DND-41 (cell line): ENCODE measurements around the gene BUD31.

Experiments
- CTCF ChIP-seq: IDR thresholded peaks from 2 replicates; pipeline ENCODE4 v1.5.1; 2012; ENCODE audit warnings: borderline replicate concordance, low read length, moderate library complexity, mild to moderate bottlenecking; ENCODE audit not compliant: poor library complexity, severe bottlenecking; ENCODE audit errors: extremely low read depth
- EZH2 ChIP-seq: IDR thresholded peaks from 3 replicates; pipeline ENCODE4 v1.6.1; 2012; ENCODE audit warnings: borderline replicate concordance, low read depth, mild to moderate bottlenecking, moderate library complexity, low read length, inconsistent platforms; ENCODE audit not compliant: severe bottlenecking

GRCh38 chr7:99397297-99397983 is 11.3 kb upstream of the BUD31 start:
- TF ChIP-seq EZH2, result no peak
- TF ChIP-seq CTCF, result no peak
